Stimulated activated CD4-positive, alpha-beta T cell treated with anti-CD3 and anti-CD28 coated beads, Interleukin-1b, Interleukin-23, amount 100 ng/mL, for 24 hours (primary cell): Measurements from ENCODE around the gene MLXIPL.
"Not testable (repeated sequence)": the region's sequence is repeated elsewhere in the genome, so short reads cannot be mapped to it uniquely, and the experiment has no call there.

Source experiments
- DNase-seq, 4 experiments: peaks; one replicate each; pipeline ENCODE4 v3.0.0-alpha.2; 2020; ENCODE audit warnings: low read depth in 4 of 4, low spot score in 1 of 4

The MLXIPL gene

DNA sequence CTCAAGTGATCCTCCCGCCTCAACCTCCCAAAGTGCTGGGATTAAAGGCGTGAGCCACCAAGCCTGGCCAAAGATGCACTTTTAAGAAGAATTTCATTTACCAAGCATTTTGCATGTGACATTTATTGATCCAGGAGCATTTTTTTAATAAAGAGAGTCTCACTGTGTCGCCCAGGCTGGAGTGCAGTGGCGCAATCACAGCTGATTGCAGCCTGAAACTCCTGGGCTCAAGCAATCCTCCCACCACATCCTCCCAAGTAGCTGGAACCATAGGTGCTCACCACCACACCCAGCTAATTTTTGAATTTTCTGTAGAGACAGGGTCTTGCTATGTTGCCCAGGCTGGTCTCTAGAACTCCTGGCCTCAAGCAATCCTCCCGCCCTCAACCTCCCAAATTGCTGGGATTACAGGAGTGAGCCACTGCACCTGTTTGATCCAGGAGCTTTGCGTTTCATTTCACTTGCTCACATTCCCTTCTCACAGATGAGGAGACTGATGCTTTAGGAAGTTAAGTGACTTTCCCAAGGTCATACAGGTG is 41.6 kb downstream of the MLXIPL start:
- DNase-seq: no peak

DNA sequence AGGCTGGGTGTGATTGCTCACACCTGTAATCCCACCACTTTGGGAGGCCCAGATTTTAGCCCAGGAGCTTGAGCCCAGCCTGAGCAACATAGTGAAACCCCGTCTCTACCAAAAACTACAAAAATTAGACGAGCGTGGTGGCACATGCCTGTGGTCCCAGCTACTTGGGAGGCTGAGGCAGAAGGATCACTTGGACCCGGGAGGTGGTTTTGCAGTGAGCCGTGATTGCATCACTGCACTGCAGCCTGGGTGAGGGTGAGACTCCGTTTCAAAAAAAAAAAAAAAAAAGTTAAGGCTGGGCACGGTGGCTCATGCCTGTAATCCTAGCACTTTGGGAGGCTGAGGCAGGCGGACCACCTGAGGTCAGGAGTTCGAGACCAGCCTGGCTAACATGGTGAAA is 43.3 kb downstream of the MLXIPL start:
- DNase-seq: not testable (repeated sequence)

DNA sequence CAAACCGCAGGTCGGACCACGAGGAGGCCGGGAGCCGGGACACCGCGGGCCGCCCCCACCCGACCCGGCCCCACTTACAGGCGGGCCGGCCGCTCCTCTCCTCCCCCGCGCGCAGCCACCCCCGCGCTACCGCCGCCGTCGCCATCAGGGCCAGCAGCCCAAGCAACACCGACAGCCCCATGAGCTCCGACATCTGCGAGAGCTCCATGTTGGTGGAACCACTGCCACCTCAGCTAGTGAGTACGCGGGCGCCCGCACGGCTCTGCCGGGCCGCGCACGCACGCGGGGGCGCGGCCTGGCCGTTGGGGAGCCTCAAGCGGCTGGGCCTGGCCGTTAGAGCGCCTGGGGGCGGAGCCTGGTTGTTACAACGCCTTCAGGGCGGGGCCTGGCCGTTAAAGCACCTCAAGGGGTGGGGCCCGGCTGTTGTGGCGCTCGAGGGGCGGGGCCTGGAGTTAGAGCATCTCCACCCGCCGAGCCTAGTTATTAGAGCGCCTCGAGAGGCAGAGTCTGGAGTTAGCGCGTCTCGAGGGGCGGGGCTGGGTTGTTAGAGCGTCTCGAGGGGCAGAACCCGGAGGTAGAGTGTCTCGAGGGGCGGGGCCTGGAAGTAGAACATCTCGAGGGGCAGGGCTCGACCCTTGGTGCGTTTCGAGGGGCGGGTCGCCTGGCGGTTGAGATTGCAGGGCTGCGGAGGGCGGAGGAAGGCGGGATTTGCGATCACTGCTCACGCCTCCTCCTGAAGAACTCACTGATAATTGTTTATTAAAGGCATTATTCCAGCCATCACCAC is 45.8 kb downstream of the MLXIPL start, which contains the start of gene TBL2:
Gene TBL2 (minus strand): TSS at position 238 of the 787 bp plus-strand sequence. CDS start 30 bp downstream, at position 208.
- DNase-seq: peak; percentile 94 to 99 (median 98)

DNA sequence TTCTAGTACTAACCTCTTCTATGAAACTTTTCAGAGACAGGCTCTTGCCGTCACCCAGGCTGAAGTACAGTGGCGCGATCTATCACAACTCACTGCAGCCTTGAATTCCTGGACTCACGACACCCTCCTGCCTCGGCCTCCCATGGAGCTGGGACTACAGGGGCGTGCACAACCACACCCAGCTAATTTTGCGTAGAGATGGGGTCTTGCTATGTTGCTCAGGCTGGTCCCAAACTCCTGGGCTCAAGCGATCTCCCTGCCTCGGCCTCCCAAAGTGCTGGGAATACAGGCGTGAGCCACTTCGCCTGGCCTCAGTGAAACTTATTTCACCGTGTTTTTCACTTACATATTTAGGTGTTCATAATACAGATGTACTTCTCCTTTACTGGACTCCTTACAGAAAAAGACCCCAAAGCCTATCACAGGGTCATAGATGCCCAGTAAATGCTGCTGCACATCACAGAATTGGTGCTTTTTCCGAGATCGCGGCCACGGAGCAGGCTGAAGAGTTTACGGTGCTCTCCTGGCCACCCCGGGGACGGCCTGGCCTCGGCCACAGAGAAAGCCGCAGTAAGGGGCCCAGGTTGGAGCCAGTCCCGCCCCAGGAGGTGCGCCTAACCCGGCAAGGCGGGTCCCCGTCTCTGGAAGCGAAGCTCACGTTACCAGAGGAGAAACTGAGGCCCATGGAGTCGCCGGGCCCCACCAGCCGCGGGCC is 46.5 kb downstream of the MLXIPL start:
- DNase-seq: peak in 1 of 4 experiments; percentile 11

DNA sequence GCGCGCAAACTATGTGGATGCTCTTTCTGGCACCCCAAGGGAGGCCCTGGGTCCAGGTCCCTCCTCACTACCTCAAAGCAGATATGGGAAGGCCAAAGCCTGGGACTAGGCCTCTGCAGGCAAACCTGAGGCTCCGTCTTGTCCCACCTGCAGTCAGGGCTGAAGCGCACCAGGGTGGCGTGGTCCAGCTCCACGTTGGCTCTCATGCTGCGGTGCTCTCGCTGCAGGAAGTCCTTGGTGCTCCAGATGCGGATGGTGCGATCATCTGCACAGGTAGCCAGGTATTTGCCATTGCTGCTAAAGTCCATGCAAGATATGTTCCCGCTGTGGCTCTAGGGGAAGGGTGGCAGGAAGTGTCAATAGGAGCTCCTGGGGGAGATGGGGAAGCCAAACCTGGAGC is 50.5 kb downstream of the MLXIPL start:
- DNase-seq: no peak

DNA sequence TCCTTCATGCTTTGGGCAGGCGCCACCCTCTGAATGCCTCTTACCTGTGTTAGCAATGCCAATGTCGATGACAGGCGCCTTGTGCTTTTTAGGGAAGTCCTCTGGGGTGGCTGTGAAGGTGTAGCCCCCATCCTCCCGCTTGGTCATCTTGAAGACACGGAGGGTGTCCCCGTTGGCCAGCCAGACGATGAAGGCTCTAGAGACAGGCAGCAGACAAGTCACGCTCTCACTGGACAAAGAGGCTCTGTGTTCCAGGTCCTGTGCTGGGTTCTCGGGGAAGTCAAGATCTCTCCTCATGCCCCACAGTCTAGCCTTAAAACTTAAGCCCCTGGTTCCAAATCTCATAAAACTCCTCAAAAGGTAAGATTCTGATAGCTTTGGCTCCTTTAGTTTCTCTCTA is 51.0 kb downstream of the MLXIPL start:
- no peak for DNase-seq

DNA sequence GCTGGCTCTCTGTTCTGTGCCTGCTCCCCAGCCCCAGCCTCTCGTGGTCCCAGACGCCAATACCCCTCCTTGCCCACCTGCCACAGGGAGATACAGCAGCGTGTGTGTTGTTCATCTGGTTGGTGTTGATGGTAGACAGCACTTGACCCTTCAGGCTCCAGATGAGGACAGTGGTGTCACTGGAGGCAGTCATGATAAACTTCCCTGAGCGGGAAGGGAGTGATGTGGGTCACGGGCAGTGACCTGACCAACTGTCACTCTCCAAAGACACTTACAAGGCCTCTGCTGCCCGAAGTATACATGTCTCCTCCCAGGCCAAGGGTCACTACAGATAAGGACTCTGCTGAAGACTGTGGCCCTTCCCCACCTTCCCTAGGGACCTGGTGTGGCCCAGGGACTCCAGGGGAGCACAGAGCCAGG is 51.5 kb downstream of the MLXIPL start:
- DNase-seq: no peak

DNA sequence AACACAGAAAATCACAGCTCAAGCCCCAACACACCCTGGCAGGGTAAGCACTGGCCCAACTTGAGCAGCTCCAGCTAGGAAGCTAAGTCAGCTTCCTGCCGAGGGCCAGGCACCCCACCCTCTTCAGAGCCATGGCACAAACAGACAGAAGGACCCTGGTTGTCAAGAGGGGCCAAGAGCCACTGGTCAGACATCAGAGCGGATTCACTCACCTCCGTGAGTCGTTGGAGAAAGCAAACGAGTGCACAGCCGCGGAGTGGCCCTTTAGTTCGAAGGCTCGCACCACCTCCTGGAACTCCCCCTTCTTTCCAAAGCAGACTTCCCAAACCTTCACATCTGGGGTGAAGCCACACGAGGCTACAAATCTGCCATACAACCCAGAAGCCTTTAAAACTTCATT is 53.3 kb downstream of the MLXIPL start:
- no peak for DNase-seq

DNA sequence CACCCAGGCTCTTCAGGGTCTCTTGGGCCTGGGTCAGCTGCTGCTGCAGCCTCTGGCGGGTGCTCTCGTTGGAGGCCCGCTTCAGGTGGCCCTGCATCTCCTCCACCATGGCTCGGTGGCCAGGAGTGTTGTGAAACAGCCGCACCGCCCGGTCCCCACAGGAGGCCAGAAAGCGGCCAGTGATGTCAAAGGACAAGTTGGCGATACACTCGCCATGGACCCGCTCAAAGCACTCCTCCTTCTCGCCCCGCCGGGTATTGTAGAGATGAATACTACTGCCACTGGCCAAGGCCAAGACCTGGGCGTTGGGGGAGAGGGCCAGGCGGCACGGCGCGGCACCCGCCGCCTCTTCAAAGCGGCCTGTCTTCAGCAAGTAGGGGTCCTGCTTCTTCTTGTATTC is 53.8 kb downstream of the MLXIPL start:
- DNase-seq: no peak

DNA sequence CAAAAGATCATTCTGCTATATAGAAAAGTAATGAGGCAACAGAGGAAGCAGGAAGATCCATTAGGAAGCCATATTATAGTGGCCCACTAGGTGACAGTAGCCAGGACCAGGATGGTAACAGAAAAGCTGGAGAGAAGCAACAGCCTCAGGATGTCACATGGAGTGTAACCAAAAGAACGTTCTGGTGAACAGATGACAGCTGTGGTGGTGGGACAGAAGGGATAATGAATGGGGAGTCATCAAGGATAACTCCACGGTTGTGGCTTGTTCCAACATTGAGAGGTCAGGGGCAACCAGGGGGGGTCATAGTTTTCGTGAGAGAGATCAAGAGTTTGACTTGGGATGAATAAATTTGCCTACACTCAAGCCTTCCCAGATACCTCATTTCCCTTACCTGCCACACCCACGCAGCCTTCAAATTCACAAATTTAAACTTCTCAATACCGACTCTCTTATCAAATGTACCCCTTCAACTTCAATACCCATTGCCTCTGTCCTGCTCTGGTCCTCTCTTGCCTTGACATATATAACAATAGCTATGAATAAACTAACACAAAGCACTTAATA is 55.2 kb downstream of the MLXIPL start:
- no peak for DNase-seq

DNA sequence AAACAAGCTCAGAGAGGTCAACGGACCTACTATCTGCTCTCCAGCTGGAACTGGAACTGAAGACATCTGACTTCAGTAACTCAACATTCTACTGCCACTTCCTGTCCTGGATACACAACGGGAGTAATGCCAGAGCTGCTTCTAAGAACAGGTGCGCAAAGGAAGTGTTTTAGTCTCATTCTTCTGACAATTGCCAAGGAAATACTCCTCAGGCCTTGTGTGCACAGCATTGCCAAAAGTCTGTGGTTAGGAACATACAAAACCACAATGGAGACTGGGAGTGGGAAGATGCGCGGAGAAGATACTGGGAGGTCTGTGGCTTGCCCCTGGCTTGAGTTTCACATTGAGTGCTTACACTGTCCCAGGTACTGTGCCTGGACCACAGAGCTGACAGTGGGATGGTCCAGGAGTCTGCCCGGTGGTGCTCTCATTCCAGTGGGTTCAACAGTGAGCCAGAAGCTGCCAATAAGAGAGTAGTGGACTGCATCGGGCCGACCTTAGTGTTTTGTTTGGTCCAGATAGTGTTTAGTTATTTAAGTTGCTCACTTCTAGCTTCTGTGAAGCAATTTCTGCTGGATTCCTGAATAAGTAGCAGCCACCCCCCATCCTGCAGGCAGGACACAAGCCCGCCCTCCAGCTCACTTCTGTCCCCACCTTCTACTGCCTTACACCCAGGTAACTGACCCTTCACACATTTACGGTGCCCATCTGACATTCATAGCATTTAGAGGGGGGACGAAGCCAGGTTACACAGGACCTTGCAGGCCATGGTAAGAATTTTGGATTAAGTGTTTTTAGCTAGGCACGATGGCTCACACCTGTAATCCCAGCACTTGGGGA is 56.3 kb downstream of the MLXIPL start:
- DNase-seq: no peak

DNA sequence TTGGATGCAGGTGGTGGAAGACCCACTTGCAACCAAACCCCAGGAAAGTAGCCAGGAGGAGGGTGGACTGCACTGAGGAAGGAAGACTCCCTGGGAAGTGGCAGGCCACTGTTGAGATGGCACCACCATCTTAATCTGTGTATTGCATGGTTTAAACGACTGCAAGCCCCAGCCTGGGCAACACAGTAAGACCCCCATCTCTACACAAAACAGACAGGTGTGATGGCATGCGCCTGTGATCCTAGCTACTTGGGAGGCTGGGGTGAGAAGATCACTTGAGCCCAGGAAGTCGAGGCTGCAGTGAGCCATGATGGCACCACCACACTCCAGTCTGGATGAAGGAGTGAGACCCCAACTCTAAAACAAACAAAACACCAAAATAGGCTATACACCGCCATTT is 57.2 kb downstream of the MLXIPL start:
- no peak for DNase-seq

DNA sequence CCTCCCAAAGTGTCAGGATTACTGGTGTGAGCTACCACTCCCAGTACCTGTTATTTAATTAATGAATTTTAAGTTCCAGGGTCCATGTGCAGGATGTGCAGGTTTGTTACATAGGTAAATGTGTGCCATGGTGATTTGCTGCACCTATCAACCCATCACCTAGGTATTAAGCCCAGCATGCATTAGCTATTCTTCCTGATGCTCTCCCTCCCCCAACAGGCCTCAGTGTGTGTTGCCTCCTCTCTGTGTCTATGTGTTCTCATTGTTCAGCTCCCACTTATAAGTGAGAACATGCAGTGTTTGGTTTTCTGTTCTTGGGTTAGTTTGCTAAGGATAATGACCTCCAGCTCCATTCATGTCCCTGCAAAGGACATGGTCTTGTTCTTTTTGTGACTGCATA is 57.9 kb downstream of the MLXIPL start:
- not testable (repeated sequence) for DNase-seq

DNA sequence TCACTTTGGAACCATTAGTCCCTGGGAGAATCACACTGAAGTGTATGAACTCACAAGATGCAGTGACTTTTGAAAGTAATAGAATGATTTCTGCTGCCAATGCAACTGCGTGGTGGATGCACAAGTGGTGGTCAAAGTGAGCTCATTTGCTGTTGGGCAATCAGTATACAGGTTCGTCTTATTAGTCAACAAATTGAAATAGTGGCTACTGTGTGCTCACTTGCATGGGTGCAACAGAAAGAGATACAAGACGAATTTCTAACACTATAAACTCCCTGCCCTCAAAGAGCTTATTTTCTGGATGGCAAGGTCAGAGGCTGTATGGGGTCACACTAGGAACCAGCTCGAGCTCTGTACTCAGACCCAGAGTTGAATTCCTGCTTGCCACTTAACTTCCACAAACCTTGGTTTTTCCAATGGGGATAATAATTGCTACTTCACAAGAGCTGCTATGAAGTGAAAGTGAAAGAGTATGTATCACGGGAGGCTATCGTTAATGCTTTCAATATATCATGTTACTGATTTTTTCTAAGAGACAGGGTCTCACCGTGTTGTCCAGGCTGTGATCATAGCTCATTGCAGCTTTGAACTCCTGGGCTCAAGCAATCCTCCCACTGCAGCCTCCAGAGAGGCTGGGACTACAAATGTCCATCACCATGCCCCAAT is 58.5 kb downstream of the MLXIPL start:
- DNase-seq: no peak

DNA sequence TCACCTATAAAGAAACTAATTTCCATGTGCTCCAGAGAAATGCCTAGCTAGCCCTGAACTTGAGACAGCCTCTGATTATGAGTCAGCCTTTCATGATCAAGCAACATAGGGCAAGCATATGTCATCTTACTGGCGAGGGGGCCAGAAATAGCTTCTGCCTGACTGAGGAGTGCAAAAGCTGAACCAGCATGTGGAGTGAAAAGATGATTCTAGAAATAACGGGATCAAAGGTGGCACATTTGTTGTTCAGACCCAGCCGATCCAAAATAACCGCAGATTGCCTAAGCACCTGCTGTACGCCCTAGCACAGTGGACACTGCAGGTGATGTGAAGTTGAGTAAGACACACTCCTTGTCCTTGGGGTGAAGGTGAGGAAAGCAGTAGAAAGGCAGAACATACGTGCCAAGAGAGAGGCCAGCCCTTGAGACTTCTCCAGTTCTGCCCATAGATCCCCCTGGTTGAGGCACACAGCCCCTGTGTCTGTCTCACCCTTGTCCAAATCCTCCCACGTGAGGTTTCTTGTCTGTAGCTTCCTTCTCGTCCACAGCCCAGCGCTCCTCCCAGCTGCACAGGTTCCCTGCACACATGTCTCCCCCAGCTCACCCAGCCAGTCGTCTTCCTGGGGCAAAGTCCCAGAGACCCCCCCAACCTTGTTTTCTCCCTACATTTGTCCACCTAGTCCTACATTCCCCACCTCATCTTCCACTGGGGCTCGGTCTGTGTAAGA is 64.0 kb downstream of the MLXIPL start:
- no peak for DNase-seq

DNA sequence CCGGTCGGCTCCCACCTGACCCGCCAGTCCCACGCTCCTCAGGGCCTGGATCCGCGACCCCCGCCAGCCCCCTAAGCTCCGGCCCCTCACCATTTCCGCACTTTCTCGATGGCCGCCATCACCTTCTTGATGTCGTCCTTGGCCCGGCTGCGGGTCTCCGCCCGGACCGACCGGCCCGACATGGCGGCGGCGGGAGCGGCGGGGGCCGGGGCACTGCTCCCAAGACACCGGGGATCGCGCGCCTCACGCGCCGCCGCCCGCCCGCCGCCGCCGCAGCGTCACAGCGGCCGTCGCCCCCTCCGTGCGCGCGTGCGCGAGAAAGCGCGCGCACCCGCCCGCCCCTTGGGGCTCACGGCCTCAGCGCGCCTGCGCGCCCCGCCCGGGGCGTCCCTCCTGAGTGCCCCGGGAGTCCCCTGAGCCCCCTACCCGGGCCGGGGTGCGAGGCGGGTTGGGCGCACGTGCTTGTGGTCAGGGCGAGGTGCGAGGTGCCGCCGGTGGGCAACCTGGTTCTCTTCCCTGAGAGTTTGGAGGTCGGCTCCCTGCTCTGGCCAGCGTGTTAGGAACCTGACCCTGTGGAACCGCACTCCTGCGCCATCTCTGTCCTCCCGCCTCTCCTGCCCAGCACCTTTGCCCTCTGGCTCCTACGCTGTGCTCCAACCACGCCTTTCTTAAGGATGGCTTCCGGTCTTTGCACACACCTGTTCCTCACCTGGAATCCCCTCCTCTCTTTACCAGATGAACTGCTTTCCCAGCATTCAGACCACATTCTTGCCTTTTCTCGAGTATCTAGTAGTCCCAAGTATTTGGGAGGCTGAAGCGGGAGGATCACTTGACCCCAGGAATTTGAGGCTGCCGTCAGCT is 66.7 kb downstream of the MLXIPL start, which contains the start of gene BCL7B:
Gene BCL7B (minus strand): TSS at position 294 of the 861 bp plus-strand sequence. CDS start 112 bp downstream, at position 182.
- peak; percentile 45 to 65 (median 64) for DNase-seq

DNA sequence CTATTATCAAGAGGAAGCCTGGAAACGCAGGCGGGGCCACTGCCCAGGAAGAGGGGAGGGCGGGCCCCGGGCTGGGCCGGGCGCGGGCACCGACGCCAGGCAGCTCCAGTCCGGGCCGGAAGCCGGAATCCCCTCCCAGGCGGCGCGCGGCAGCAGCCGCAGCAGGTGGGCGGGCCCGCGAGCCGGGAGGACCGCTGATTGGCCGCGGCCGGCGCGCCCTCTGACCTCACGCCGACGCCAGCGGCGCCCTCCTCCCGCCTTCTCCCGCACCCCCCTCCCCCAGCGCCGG is 67.3 kb downstream of the MLXIPL start:
- peak; percentile 73 to 90 (median 82) for DNase-seq

DNA sequence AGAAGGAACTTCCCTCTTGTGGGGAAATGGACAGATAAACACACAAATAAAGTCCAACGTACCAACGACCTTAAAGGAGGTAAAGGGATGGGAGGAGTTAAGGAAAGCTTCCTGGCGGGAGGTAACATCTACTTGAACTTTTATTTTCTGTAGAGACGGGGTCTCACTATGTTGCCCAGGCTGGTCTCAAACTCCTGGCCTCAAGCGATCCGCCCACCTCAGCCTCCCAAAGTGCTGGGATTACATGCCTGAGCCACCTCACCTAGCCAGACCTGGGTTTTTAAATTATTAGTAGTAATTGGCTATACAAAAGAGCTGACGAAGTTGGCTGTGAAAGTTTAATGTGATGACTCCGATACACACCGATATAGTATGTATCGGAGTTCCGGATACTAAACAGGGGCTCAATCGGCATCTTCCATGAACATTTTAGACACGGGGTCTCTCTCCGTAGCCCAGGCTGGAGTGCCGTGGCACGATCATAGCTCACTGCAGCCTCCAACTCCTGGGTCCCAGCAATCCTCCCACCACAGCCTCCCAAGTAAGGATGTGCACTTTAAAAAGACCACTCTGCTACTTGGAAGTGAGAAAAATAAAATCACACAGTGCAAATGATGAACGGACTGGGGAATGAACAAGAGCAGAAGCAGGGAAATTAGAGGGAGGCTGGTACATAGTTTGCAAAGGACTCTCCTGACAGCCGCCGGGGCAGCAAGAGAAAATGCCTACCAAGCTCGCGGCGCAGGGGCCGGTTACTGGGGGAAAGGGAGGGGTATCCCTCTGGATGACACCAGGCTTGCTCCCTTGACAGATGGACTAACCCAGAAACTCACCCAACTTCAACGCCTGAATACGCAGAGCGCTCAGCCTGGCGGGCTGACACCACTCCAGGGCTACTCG is 67.9 kb downstream of the MLXIPL start:
- DNase-seq: no peak
